ENCODE measurements around the gene MAP3K12. TPM values are rescaled to one million over a fixed set of nuclear protein-coding genes. Genes with fewer than 3 reads are reported as not detected.

The MAP3K12 gene
- polyA plus RNA-seq, 3 donors = 1.7 to 31.4 (median 2.0) TPM

- peak overlapping the region in 1 of 7 donors; percentile 12 for H3K27ac Mint-ChIP-seq
- peaks cover 56% of the 10 kb centered on the region for H3K4me1 Mint-ChIP-seq
- H3K9me3 Mint-ChIP-seq = no peaks in the 10 kb centered on the region
- H3K4me2 ChIP-seq (replicated peaks; ENCODE audit: extremely low read depth, low read length, poor library complexity, severe bottlenecking) = no peak overlapping the region
- intact Hi-C loops (cut with micrococcal nuclease) = no loop called here
- H2AFZ ChIP-seq (ENCODE audit: insufficient read depth, low read depth, low read length, poor library complexity, severe bottlenecking) = no peak overlapping the region
- no peak for DNase-seq
- no peak overlapping the region for H3K4me3 ChIP-seq (replicated peaks in 1 of 3; ENCODE audit: low read depth in 2 of 3, low read length in 3 of 3)
- H3K36me3 ChIP-seq (replicated peaks in 1 of 2; ENCODE audit: control insufficient read depth in 1 of 2, insufficient read depth in 2 of 2, low read length in 2 of 2) = no peaks in the 10 kb centered on the region
- TF ChIP-seq CTCF (IDR thresholded peaks at IDR 0.05) = no peak
- no peak overlapping the region for H3K4me3 Mint-ChIP-seq
- peaks cover 59 to 64% of the 10 kb centered on the region in 2 donors for H3K4me1 ChIP-seq (ENCODE audit: control insufficient read depth in 1 of 2, insufficient read depth in 2 of 2, low read length in 2 of 2)
- H3K9me3 ChIP-seq (replicated peaks in 1 of 2; ENCODE audit: control insufficient read depth in 1 of 2, insufficient read depth in 1 of 2, low read length in 2 of 2) = no peaks in the 10 kb centered on the region
- H3K27me3 Mint-ChIP-seq (ENCODE audit: low read depth in 3 of 3) = peaks cover 0 to 5% (median 0%) of the 10 kb centered on the region in 3 donors
- H3K36me3 Mint-ChIP-seq = no peaks in the 10 kb centered on the region
- H4K20me1 ChIP-seq (ENCODE audit: insufficient read depth, low read length) = no peaks in the 10 kb centered on the region
- H3K27me3 ChIP-seq (ENCODE audit: control insufficient read depth in 2 of 2, insufficient read depth in 2 of 2, low read length in 2 of 2) = no peaks in the 10 kb centered on the region
- 83% methylated on average over 1 of the region's 3 CpGs for WGBS (ENCODE audit: insufficient coverage)
- no peak overlapping the region for H3K27ac ChIP-seq (ENCODE audit: low read depth in 1 of 2, low read length in 2 of 2)
- H3K9ac ChIP-seq (ENCODE audit: insufficient read depth, low read length, poor library complexity, severe bottlenecking) = no peak overlapping the region
- H3K79me2 ChIP-seq (ENCODE audit: insufficient read depth, low read length) = peaks cover 17% of the 10 kb centered on the region
These were observed 1.8 kb downstream of the MAP3K12 start for GRCh38 chr12:53497461-53497860.

- no peaks in the 10 kb centered on the region for H3K9me3 ChIP-seq (replicated peaks in 1 of 2; ENCODE audit: control insufficient read depth in 1 of 2, insufficient read depth in 1 of 2, low read length in 2 of 2)
- no peaks in the 10 kb centered on the region for H4K20me1 ChIP-seq (ENCODE audit: insufficient read depth, low read length)
- peaks cover 59 to 64% of the 10 kb centered on the region in 2 donors for H3K4me1 ChIP-seq (ENCODE audit: control insufficient read depth in 1 of 2, insufficient read depth in 2 of 2, low read length in 2 of 2)
- intact Hi-C loops (cut with micrococcal nuclease) = no loop called here
- peaks cover 0 to 5% (median 0%) of the 10 kb centered on the region in 3 donors for H3K27me3 Mint-ChIP-seq (ENCODE audit: low read depth in 3 of 3)
- WGBS (ENCODE audit: insufficient coverage) = no CpG with 5 or more reads among the region's 1 CpG
- H2AFZ ChIP-seq (ENCODE audit: insufficient read depth, low read depth, low read length, poor library complexity, severe bottlenecking) = no peak overlapping the region
- peak overlapping the region in 4 of 7 donors; percentile 12 to 46 (median 18) for H3K27ac Mint-ChIP-seq
- no peak overlapping the region for H3K4me2 ChIP-seq (replicated peaks; ENCODE audit: extremely low read depth, low read length, poor library complexity, severe bottlenecking)
- no peak overlapping the region for H3K4me3 ChIP-seq (replicated peaks in 1 of 3; ENCODE audit: low read depth in 2 of 3, low read length in 3 of 3)
- no peaks in the 10 kb centered on the region for H3K9me3 Mint-ChIP-seq
- no peak overlapping the region for H3K9ac ChIP-seq (ENCODE audit: insufficient read depth, low read length, poor library complexity, severe bottlenecking)
- no peaks in the 10 kb centered on the region for H3K27me3 ChIP-seq (ENCODE audit: control insufficient read depth in 2 of 2, insufficient read depth in 2 of 2, low read length in 2 of 2)
- H3K4me1 Mint-ChIP-seq = peaks cover 57% of the 10 kb centered on the region
- peaks cover 10% of the 10 kb centered on the region for H3K79me2 ChIP-seq (ENCODE audit: insufficient read depth, low read length)
- peak overlapping the region in 1 of 2 donors; percentile 33 for H3K27ac ChIP-seq (ENCODE audit: low read depth in 1 of 2, low read length in 2 of 2)
- no peak for DNase-seq
- no peak for TF ChIP-seq CTCF (IDR thresholded peaks at IDR 0.05)
- H3K4me3 Mint-ChIP-seq = no peak overlapping the region
- no peaks in the 10 kb centered on the region for H3K36me3 Mint-ChIP-seq
- no peaks in the 10 kb centered on the region for H3K36me3 ChIP-seq (replicated peaks in 1 of 2; ENCODE audit: control insufficient read depth in 1 of 2, insufficient read depth in 2 of 2, low read length in 2 of 2)
These were observed 2.6 kb downstream of the MAP3K12 start for GRCh38 chr12:53496752-53497032.
